Measurements from ENCODE around the gene RMI1.

Gene RMI1

DNA sequence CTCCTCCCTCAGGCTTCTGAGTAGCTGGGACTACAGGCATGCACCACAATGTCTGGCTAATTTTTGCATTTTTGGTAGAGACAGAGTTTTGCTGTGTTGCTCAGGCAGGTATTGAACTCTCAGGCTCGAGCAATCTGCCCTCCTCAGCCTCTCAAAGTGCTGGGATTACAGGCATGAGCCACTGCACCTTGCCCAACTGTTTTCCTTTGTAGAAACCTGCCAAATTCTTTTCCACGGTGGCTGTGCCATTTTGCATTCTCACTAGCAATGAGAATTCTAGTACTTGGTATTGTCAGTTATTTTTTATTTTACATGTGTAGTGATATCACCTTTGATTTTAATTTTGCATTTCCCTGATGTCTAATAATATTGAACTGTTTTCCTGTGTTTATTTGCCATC, 7.8 kb downstream of the RMI1 start:
- TF ChIP-seq ESRRG (CRISPR knock-in tag; IDR thresholded peaks at IDR 0.05) (no peak), ZNF565 (CRISPR knock-in tag; conservative IDR thresholded peaks at IDR 0.05; ENCODE audit: low read depth) (no peak), TOX (CRISPR knock-in tag; IDR thresholded peaks at IDR 0.05; ENCODE audit: borderline replicate concordance) (no peak), ZNF70 (CRISPR knock-in tag; IDR thresholded peaks at IDR 0.05) (no peak), ZFP3 (CRISPR knock-in tag; IDR thresholded peaks at IDR 0.05) (no peak), ZNF8 (CRISPR knock-in tag; IDR thresholded peaks at IDR 0.05) (no peak), ISL1 (CRISPR knock-in tag; IDR thresholded peaks at IDR 0.05) (no peak), CSDC2 (CRISPR knock-in tag; IDR thresholded peaks at IDR 0.05) (no peak)
- TF ChIP-seq, protein P1, sequence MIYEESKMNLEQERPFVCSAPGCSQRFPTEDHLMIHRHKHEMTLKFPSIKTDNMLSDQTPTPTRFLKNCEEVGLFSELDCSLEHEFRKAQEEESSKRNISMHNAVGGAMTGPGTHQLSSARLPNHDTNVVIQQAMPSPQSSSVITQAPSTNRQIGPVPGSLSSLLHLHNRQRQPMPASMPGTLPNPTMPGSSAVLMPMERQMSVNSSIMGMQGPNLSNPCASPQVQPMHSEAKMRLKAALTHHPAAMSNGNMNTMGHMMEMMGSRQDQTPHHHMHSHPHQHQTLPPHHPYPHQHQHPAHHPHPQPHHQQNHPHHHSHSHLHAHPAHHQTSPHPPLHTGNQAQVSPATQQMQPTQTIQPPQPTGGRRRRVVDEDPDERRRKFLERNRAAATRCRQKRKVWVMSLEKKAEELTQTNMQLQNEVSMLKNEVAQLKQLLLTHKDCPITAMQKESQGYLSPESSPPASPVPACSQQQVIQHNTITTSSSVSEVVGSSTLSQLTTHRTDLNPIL (CRISPR knock-in tag; IDR thresholded peaks at IDR 0.05; ENCODE audit: low read depth): no peak
- no peak for ATAC-seq

DNA sequence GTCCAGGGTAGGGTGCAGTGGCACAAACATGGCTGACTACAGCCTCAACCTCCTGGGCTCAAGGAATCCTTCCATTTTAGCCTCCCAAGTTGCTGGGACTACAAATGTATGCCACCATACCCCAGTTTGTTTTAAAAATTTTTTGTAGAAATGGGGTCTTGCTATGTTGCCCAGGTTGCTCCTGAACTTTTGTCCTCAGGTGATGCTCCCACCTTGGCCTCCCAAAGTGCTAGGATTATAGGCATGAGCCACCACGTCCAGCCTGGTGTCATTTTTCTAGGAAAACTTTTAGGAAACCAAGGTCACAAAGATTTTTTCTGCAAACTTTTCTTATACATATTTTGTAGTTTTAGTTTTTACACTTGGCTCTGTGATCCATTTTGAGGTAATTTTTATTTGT, 10.8 kb downstream of the RMI1 start:
- no peak for ATAC-seq
- no peak for TF ChIP-seq TCF4 (CRISPR knock-in tag; IDR thresholded peaks at IDR 0.05; ENCODE audit: borderline replicate concordance)
- no peak for TF ChIP-seq ZFP30 (CRISPR knock-in tag; IDR thresholded peaks at IDR 0.05)
- TF ChIP-seq, protein P2, sequence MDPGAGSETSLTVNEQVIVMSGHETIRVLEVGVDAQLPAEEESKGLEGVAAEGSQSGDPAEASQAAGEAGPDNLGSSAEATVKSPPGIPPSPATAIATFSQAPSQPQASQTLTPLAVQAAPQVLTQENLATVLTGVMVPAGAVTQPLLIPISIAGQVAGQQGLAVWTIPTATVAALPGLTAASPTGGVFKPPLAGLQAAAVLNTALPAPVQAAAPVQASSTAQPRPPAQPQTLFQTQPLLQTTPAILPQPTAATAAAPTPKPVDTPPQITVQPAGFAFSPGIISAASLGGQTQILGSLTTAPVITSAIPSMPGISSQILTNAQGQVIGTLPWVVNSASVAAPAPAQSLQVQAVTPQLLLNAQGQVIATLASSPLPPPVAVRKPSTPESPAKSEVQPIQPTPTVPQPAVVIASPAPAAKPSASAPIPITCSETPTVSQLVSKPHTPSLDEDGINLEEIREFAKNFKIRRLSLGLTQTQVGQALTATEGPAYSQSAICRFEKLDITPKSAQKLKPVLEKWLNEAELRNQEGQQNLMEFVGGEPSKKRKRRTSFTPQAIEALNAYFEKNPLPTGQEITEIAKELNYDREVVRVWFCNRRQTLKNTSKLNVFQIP (CRISPR knock-in tag; IDR thresholded peaks at IDR 0.05; ENCODE audit: borderline replicate concordance, low read depth): no peak
- no peak for TF ChIP-seq ARNTL (CRISPR knock-in tag; IDR thresholded peaks at IDR 0.05; ENCODE audit: borderline replicate concordance, low read depth)
- no peak for TF ChIP-seq ZNF70 (CRISPR knock-in tag; IDR thresholded peaks at IDR 0.05)
- no peak for TF ChIP-seq ISL1 (CRISPR knock-in tag; IDR thresholded peaks at IDR 0.05)
- no peak for TF ChIP-seq BACH2 (CRISPR knock-in tag; IDR thresholded peaks at IDR 0.05; ENCODE audit: borderline replicate concordance)
- no peak for TF ChIP-seq GLIS3 (CRISPR knock-in tag; IDR thresholded peaks at IDR 0.05)
- TF ChIP-seq SNAI2 (CRISPR knock-in tag; IDR thresholded peaks at IDR 0.05): no peak
- no peak for TF ChIP-seq OSR1 (CRISPR knock-in tag; IDR thresholded peaks at IDR 0.05)
- TF ChIP-seq ZNF565 (CRISPR knock-in tag; conservative IDR thresholded peaks at IDR 0.05; ENCODE audit: low read depth): no peak

DNA sequence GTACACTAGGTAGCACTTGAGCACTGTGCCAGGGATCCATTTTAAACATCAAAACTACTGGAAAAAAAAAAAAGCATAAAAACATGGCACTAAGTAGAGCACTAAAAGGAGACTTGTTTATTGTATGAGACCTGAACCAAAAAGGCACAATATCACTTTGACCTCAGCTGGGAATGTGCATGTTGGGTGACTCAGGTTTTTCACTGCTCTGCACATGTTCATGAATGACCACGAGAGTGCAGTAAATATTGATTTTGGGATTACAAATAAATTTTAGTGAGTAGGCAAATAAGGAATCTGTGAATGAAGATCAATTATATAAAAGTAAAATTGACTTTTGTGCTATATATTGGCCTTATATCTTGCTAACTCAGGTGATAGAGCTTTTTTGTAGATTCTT, 11.8 kb downstream of the RMI1 start:
- TF ChIP-seq, protein P1 (CRISPR knock-in tag; IDR thresholded peaks at IDR 0.05; ENCODE audit: low read depth): no peak
- TF ChIP-seq ZC3H10 (CRISPR knock-in tag; IDR thresholded peaks at IDR 0.05) (no peak), ZFP30 (CRISPR knock-in tag; IDR thresholded peaks at IDR 0.05) (no peak), RARB (CRISPR knock-in tag; IDR thresholded peaks at IDR 0.05) (no peak), BACH2 (CRISPR knock-in tag; IDR thresholded peaks at IDR 0.05; ENCODE audit: borderline replicate concordance) (no peak), SNAI2 (CRISPR knock-in tag; IDR thresholded peaks at IDR 0.05) (no peak)
- TF ChIP-seq, protein P3, sequence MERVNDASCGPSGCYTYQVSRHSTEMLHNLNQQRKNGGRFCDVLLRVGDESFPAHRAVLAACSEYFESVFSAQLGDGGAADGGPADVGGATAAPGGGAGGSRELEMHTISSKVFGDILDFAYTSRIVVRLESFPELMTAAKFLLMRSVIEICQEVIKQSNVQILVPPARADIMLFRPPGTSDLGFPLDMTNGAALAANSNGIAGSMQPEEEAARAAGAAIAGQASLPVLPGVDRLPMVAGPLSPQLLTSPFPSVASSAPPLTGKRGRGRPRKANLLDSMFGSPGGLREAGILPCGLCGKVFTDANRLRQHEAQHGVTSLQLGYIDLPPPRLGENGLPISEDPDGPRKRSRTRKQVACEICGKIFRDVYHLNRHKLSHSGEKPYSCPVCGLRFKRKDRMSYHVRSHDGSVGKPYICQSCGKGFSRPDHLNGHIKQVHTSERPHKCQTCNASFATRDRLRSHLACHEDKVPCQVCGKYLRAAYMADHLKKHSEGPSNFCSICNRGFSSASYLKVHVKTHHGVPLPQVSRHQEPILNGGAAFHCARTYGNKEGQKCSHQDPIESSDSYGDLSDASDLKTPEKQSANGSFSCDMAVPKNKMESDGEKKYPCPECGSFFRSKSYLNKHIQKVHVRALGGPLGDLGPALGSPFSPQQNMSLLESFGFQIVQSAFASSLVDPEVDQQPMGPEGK (CRISPR knock-in tag; IDR thresholded peaks at IDR 0.05; ENCODE audit: borderline replicate concordance): no peak
- no peak for ATAC-seq

DNA sequence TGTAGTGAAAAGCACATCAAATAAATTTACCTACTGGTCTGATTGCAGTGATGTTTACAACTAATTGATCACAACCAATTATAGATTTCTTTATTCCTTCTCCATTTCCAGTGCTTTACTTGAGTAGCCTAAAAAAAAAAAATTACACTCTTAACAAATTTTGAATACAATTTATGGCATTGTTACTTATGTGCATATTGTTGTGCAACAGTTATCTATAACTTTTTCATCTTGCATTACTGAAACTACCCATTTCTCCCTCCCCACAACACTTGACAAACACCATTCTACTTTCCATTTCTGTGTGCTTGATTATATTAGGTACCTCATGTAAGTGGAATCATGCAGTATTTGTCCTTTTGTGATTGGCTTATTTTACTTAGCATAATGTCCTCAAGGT, 12.3 kb downstream of the RMI1 start:
- no peak for ATAC-seq
- no peak for TF ChIP-seq ZNF565 (CRISPR knock-in tag; conservative IDR thresholded peaks at IDR 0.05; ENCODE audit: low read depth)
- no peak for TF ChIP-seq ARNTL (CRISPR knock-in tag; IDR thresholded peaks at IDR 0.05; ENCODE audit: borderline replicate concordance, low read depth)

DNA sequence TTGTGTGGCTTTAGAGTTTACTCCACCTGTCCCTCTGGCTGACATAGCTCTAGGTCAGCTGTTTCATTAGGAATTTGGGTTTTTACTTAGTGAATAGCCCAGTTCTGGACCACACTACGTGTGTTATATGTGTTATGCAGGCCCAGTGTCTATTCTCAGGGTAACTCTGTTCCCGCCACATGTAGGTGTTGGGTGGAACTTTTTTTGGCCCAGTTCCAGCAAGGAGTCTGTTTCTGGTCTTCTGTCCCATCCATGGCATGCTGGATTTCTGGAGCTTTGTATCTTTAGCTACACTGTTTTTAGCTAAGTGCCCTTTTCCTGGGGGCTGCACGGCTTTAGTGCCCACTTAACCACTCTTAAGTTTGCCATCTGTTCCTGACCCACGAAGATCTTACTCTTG, 15.5 kb downstream of the RMI1 start:
- ATAC-seq: no peak
- TF ChIP-seq TOX (CRISPR knock-in tag; IDR thresholded peaks at IDR 0.05; ENCODE audit: borderline replicate concordance) (no peak), ZNF565 (CRISPR knock-in tag; conservative IDR thresholded peaks at IDR 0.05; ENCODE audit: low read depth) (no peak), OSR1 (CRISPR knock-in tag; IDR thresholded peaks at IDR 0.05) (no peak), ARNTL (CRISPR knock-in tag; IDR thresholded peaks at IDR 0.05; ENCODE audit: borderline replicate concordance, low read depth) (no peak), ZFP30 (CRISPR knock-in tag; IDR thresholded peaks at IDR 0.05) (no peak)
